Fibroblast of villous mesenchyme (primary cell): ENCODE data around the gene HNRNPUL1. TPM values are rescaled to one million over a fixed set of nuclear protein-coding genes. Genes with fewer than 3 reads are reported as not detected.
A peak's percentile ranks its signal among the peaks of the same experiment; 100 is the strongest.

ENCODE experiments used
- DNase-seq: peaks from one replicate; pipeline ENCODE4 v3.0.0-alpha.2; 2010; ENCODE audit warnings: low read depth
- H3K4me3 ChIP-seq: 2 replicates; pipeline ENCODE4 v1.5.1; 2011; ENCODE audit warnings: low read depth, mild to moderate bottlenecking, low read length
- CTCF ChIP-seq: IDR thresholded peaks from 2 replicates; pipeline ENCODE4 v1.5.1; 2012; ENCODE audit warnings: low read depth, mild to moderate bottlenecking, low read length; ENCODE audit not compliant: insufficient read depth
- total RNA-seq: library from RNA; depleted of rRNA; stranded (reverse); fragments of >200 nt; gene quantifications from 2 replicates; pipeline ENCODE4 v1.2.3, GENCODE V29; 2012

HNRNPUL1 gene
- total RNA-seq, 1 donor: 123 TPM

- TF ChIP-seq CTCF: no peak
- DNase-seq: no peak
- H3K4me3 ChIP-seq: no peak overlapping the region
These were observed 63.0 kb downstream of the HNRNPUL1 start for GRCh38 chr19:41327076-41327575.

GRCh38 chr19:41327576-41328156 lies 63.5 kb downstream of the HNRNPUL1 start:
- TF ChIP-seq CTCF: no peak
- DNase-seq: no peak
- no peak overlapping the region for H3K4me3 ChIP-seq

- no peak overlapping the region for H3K4me3 ChIP-seq
- DNase-seq: peak; percentile 30
- TF ChIP-seq CTCF: no peak
These were observed 64.1 kb downstream of the HNRNPUL1 start for GRCh38 chr19:41328157-41328841.

- H3K4me3 ChIP-seq: no peak overlapping the region
- TF ChIP-seq CTCF: no peak
- no peak for DNase-seq
These were observed 64.7 kb downstream of the HNRNPUL1 start for GRCh38 chr19:41328842-41329225.

GRCh38 chr19:41330481-41330880 lies 66.3 kb downstream of the HNRNPUL1 start:
- DNase-seq: no peak
- no peak overlapping the region for H3K4me3 ChIP-seq
- TF ChIP-seq CTCF: no peak

- TF ChIP-seq CTCF: no peak
- H3K4me3 ChIP-seq: no peak overlapping the region
- no peak for DNase-seq
These were observed 66.9 kb downstream of the HNRNPUL1 start for GRCh38 chr19:41330946-41331678.
